Measurements from ENCODE around the gene CFAP251. TPM values are rescaled to one million over a fixed set of nuclear protein-coding genes. Genes with fewer than 3 reads are reported as not detected.

CFAP251 gene
- total RNA-seq, 1 donor from 2014 or later = 0.91 TPM

DNA sequence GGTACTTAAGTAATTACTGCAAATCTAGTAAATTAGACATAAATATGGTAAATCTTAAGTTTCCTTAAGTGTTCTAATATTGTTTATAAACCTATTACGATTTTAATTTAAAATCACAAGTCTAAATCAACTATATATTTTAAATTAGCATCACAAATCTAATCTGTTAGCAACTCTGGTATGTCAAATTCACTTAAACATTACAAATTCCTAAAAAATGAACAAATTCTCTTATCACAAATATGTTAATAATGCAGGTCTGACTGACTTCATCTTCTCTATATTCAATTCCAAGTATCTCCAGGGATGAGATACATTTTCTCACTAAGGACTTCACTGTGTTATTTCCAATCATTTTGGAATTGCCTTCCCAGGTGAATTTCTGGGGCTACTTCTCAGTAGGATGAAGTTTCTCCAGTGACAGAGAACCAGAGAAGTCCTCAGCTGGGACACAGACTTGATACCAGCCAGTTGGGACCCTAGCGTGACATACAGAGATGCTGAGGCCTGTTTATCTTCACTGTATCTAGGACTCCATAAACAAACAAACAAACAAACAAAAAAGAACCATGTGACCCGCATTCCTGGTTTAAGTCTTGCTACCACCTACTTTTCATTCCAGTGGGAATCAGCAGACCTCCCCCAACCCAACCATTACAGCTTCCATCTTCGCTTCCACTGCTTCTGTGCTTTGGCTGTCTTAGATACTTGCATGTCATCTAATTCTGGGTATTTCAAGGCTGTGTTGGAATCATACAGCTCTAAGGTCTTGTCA, 21.8 kb downstream of the CFAP251 start:
- H3K9me3 ChIP-seq (replicated peaks) = peaks cover 8% of the 10 kb centered on the region
- TF ChIP-seq, protein P1, sequence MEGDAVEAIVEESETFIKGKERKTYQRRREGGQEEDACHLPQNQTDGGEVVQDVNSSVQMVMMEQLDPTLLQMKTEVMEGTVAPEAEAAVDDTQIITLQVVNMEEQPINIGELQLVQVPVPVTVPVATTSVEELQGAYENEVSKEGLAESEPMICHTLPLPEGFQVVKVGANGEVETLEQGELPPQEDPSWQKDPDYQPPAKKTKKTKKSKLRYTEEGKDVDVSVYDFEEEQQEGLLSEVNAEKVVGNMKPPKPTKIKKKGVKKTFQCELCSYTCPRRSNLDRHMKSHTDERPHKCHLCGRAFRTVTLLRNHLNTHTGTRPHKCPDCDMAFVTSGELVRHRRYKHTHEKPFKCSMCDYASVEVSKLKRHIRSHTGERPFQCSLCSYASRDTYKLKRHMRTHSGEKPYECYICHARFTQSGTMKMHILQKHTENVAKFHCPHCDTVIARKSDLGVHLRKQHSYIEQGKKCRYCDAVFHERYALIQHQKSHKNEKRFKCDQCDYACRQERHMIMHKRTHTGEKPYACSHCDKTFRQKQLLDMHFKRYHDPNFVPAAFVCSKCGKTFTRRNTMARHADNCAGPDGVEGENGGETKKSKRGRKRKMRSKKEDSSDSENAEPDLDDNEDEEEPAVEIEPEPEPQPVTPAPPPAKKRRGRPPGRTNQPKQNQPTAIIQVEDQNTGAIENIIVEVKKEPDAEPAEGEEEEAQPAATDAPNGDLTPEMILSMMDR (IDR thresholded peaks at IDR 0.05; ENCODE audit: borderline replicate concordance) = no peak
- H3K27ac ChIP-seq (replicated peaks) = no peak overlapping the region
- H3K4me1 ChIP-seq = no peaks in the 10 kb centered on the region
- no peak for DNase-seq
- no peaks in the 10 kb centered on the region for H3K27me3 ChIP-seq (ENCODE audit: low read depth)
- H3K4me3 ChIP-seq = no peak overlapping the region
- peaks cover 11% of the 10 kb centered on the region for H3K36me3 ChIP-seq
- intact Hi-C loops (cut with micrococcal nuclease) = no loop called here

DNA sequence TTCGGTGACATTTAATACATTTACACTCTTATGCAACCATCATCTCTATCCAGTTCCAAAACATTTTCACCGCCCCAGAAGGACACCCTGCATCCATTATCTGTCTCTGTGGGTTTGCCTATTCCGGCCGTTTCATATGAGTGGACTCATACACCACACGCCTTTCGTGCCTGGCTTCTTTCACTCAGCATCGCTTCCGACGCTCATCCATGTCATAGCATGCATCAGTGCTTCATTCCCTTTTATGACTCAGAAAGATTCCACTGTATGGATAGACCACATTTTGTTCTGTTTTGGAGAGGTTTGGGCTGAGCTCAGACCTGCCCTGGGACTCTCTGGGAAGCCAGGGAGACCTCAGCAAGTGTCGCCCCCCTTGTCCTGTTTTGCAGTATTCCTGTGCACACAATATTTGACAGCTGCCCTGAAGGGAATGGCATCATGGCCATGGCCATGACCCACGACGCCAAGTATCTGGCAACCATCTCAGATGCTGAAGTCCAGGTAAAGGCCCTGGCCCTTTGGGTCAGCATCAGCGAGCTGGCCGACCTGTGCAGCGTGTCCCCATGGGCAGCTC, 23.8 kb downstream of the CFAP251 start:
- Histone ChIP-seq H3K36me3 (peaks cover 3% of the 10 kb centered on the region), H3K4me1 (no peaks in the 10 kb centered on the region), H3K9me3 (replicated peaks) (peaks cover under 1% of the 10 kb centered on the region), H3K27ac (replicated peaks) (no peak overlapping the region), H3K4me3 (no peak overlapping the region), H3K27me3 (ENCODE audit: low read depth) (no peaks in the 10 kb centered on the region)
- TF ChIP-seq, protein P1 (IDR thresholded peaks at IDR 0.05; ENCODE audit: borderline replicate concordance) = no peak
- DNase-seq = no peak
- intact Hi-C loops (cut with micrococcal nuclease) = no loop called here

DNA sequence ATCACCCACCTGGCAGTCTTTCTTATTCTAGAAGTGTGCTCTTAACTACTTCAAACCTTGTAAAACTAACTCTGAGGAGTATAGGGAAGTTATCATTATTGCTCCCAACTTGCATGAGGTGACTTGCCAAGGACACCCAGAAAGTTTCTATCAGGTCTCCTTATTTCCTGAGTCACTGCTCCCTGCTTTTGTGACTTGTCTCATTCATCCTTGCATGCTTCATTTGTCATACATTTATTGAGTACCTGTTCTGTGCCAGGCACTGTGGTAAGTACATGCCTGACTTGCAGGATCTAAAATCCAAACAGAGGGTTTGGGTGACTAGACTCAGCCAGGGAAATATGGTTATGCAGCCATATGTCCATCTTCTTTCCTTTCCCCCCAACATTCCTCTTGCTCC, 25.5 kb downstream of the CFAP251 start:
- intact Hi-C loops (cut with micrococcal nuclease) = no loop called here
- no peaks in the 10 kb centered on the region for H3K36me3 ChIP-seq
- H3K27ac ChIP-seq (replicated peaks) = no peak overlapping the region
- no peaks in the 10 kb centered on the region for H3K27me3 ChIP-seq (ENCODE audit: low read depth)
- no peaks in the 10 kb centered on the region for H3K4me1 ChIP-seq
- no peak for DNase-seq
- TF ChIP-seq, protein P1 (IDR thresholded peaks at IDR 0.05; ENCODE audit: borderline replicate concordance) = no peak
- no peak overlapping the region for H3K4me3 ChIP-seq
- H3K9me3 ChIP-seq (replicated peaks) = no peaks in the 10 kb centered on the region

DNA sequence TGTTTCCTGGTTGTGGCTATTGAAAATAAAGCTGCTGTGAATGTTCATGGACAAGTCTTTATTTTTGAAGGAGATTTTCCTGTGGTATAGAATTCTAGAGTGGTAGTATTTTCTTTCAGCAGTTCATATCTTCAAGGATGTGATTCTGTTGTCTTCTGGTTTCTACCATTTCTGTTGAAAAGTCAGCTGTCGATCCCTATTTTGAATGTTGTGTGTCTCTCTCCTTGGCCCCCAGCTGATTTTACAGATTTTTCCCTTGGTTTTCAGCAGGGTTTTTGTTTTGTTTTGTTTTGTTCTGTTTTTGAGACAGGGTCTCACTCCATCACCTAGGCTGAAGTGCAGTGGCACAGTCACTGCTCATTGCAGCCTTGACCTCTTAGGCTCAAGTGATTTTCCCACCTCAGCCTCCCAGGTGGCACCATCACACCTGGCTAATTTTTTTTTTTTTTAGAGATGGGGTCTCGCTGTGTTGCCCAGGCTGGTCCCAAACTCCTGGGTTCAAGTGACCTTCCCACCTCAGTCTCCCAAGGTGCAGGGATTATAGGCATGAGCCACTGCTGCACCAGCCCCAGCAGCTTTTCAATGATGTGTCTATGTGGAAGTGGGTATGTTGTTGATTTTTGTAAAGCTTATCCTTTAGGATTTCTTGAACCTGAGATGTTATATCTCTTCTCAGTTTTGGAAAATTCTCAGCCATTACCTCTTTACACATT, 28.1 kb downstream of the CFAP251 start:
- intact Hi-C loops (cut with micrococcal nuclease) = no loop called here
- TF ChIP-seq, protein P1 (IDR thresholded peaks at IDR 0.05; ENCODE audit: borderline replicate concordance) = no peak
- no peaks in the 10 kb centered on the region for H3K9me3 ChIP-seq (replicated peaks)
- H3K4me1 ChIP-seq = no peaks in the 10 kb centered on the region
- no peaks in the 10 kb centered on the region for H3K27me3 ChIP-seq (ENCODE audit: low read depth)
- no peak overlapping the region for H3K27ac ChIP-seq (replicated peaks)
- no peak for DNase-seq
- H3K36me3 ChIP-seq = no peaks in the 10 kb centered on the region
- no peak overlapping the region for H3K4me3 ChIP-seq

DNA sequence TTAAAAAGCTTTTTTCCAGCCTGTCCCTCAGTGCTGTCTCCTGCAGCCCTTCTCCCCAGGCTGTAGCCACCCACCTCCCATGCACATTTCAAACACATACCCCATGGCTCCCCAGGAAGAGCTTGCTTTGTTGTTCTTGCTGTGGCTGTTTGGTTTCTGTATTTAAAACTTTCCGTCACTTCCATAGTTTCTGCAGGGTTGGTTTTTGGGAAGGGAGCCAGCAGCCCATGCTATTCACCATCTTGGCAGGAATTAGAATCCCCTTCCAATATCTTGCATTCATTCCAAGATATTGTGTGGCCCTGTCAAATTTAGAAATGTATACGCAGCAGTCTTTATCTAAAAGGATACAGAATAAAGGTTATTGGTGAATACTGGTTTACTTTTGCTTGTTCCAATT, 29.6 kb downstream of the CFAP251 start:
- TF ChIP-seq, protein P1 (IDR thresholded peaks at IDR 0.05; ENCODE audit: borderline replicate concordance) = no peak
- no peaks in the 10 kb centered on the region for H3K4me1 ChIP-seq
- DNase-seq = no peak
- no peaks in the 10 kb centered on the region for H3K9me3 ChIP-seq (replicated peaks)
- H3K36me3 ChIP-seq = no peaks in the 10 kb centered on the region
- H3K27me3 ChIP-seq (ENCODE audit: low read depth) = no peaks in the 10 kb centered on the region
- intact Hi-C loops (cut with micrococcal nuclease) = no loop called here
- no peak overlapping the region for H3K4me3 ChIP-seq
- H3K27ac ChIP-seq (replicated peaks) = no peak overlapping the region

Measured in left ventricle myocardium inferior (tissue), 1 donor.